SU-DHL-6 (cell line): Measurements from ENCODE around the gene HAGHL.
A peak's percentile ranks its signal among the peaks of the same experiment; 100 is the strongest.

Experiments used
- H2AFZ ChIP-seq: fragments of 200-600 bp; sonication (generic); 2 replicates; pipeline ENCODE4 v1.6.1; 2014; ENCODE audit warnings: low read depth, mild to moderate bottlenecking, moderate library complexity, mixed read lengths, antibody characterized with exemption, low read length; ENCODE audit not compliant: severe bottlenecking
- H3F3A ChIP-seq: fragments of 200-600 bp; shearing (Covaris generic); 2 replicates; pipeline ENCODE4 v1.6.0; 2016; ENCODE audit warnings: antibody characterized with exemption, mild to moderate bottlenecking; ENCODE audit not compliant: insufficient read depth
- H3K27ac ChIP-seq: fragments of 200-600 bp; sonication (generic); 2 replicates; pipeline ENCODE4 v1.5.1; 2016; ENCODE audit warnings: low read depth, mild to moderate bottlenecking, low read length, moderate library complexity, mixed read lengths
- H3K27me3 ChIP-seq: fragments of 200-600 bp; sonication (generic), shearing (Covaris generic); 2 replicates; pipeline ENCODE4 v1.6.0; 2014; ENCODE audit warnings: mild to moderate bottlenecking, low read length
- H3K36me3 ChIP-seq: fragments of 200-600 bp; sonication (generic); 2 replicates; pipeline ENCODE4 v1.6.1; 2014; ENCODE audit warnings: mild to moderate bottlenecking, low read length, mixed read lengths
- H3K4me2 ChIP-seq: fragments of 300-600, 200-600 bp; shearing (Covaris generic), sonication (generic); 2 replicates; pipeline ENCODE4 v1.6.0; 2014; ENCODE audit warnings: low read length, low read depth, mild to moderate bottlenecking; ENCODE audit not compliant: poor library complexity, severe bottlenecking
- H3K4me3 ChIP-seq: fragments of 200-600 bp; sonication (generic); 2 replicates; pipeline ENCODE4 v1.5.1; 2014; ENCODE audit warnings: antibody characterized with exemption, low read length, mild to moderate bottlenecking, mixed read lengths; ENCODE audit not compliant: insufficient read depth, poor library complexity, severe bottlenecking
- H3K79me2 ChIP-seq: fragments of 200-600 bp; sonication (generic); 2 replicates; pipeline ENCODE4 v1.6.1; 2014; ENCODE audit warnings: mild to moderate bottlenecking, low read length, moderate library complexity; ENCODE audit not compliant: insufficient read depth
- H3K9ac ChIP-seq: fragments of 200-600 bp; sonication (generic); 2 replicates; pipeline ENCODE4 v1.7.0; 2014; ENCODE audit warnings: mild to moderate bottlenecking, low read length
- H3K9me2 ChIP-seq: fragments of 200-600 bp; sonication (generic); replicated peaks from 2 replicates; pipeline ENCODE4 v1.6.1; 2014; ENCODE audit warnings: low read length; ENCODE audit not compliant: insufficient read depth
- H3K9me3 ChIP-seq: fragments of 200-600 bp; sonication (generic); 2 replicates; pipeline ENCODE4 v1.6.1; 2014; ENCODE audit warnings: low read length, mixed read lengths; ENCODE audit not compliant: insufficient read depth
- H4K20me1 ChIP-seq: fragments of 200-600 bp; sonication (generic); 2 replicates; pipeline ENCODE4 v1.6.1; 2014; ENCODE audit warnings: low read depth, mild to moderate bottlenecking, antibody characterized with exemption, low read length, moderate library complexity, mixed read lengths
- EZH2phosphoT487 ChIP-seq: fragments of 200-600 bp; sonication (generic), shearing (Covaris generic); conservative IDR thresholded peaks from 2 replicates; pipeline ENCODE4 v1.6.1; 2018; ENCODE audit warnings: mild to moderate bottlenecking, antibody characterized with exemption, low read length, moderate library complexity, mixed read lengths
- TF ChIP-seq, protein P1 (sequence below): fragments of 200-600 bp; sonication (generic); IDR thresholded peaks from one replicate; pipeline ENCODE4 v1.5.1; 2017; ENCODE audit warnings: antibody characterized with exemption, mild to moderate bottlenecking, low read length, moderate library complexity; ENCODE audit not compliant: insufficient read depth, poor library complexity, severe bottlenecking

Gene HAGHL

GRCh38 chr16:718922-719321 is 8.0 kb upstream of the HAGHL start:
- no peaks in the 10 kb centered on the region; the same call in 1 of the 2 replicates for H4K20me1 ChIP-seq
- H3K27ac ChIP-seq: no peak overlapping the region
- no peak overlapping the region for H3K4me2 ChIP-seq
- no peaks in the 10 kb centered on the region for H3K27me3 ChIP-seq
- H3K36me3 ChIP-seq: no peaks in the 10 kb centered on the region
- 0 out of 2 replicates have a peak, but pooled peaks cover 3% of the 10 kb centered on the region for H3F3A ChIP-seq
- no peak overlapping the region for H2AFZ ChIP-seq
- H3K9me2 ChIP-seq: no peaks in the 10 kb centered on the region
- H3K4me3 ChIP-seq: no peak overlapping the region
- no peaks in the 10 kb centered on the region for H3K9me3 ChIP-seq
- no peak for TF ChIP-seq EZH2phosphoT487
- TF ChIP-seq, protein P1, sequence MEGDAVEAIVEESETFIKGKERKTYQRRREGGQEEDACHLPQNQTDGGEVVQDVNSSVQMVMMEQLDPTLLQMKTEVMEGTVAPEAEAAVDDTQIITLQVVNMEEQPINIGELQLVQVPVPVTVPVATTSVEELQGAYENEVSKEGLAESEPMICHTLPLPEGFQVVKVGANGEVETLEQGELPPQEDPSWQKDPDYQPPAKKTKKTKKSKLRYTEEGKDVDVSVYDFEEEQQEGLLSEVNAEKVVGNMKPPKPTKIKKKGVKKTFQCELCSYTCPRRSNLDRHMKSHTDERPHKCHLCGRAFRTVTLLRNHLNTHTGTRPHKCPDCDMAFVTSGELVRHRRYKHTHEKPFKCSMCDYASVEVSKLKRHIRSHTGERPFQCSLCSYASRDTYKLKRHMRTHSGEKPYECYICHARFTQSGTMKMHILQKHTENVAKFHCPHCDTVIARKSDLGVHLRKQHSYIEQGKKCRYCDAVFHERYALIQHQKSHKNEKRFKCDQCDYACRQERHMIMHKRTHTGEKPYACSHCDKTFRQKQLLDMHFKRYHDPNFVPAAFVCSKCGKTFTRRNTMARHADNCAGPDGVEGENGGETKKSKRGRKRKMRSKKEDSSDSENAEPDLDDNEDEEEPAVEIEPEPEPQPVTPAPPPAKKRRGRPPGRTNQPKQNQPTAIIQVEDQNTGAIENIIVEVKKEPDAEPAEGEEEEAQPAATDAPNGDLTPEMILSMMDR: no peak
- no peaks in the 10 kb centered on the region for H3K79me2 ChIP-seq
- H3K9ac ChIP-seq: no peak overlapping the region

- peak overlapping the region; percentile 99 for H3K9ac ChIP-seq
- no peaks in the 10 kb centered on the region; the same call in 1 of the 2 replicates for H4K20me1 ChIP-seq
- H3K9me2 ChIP-seq: no peaks in the 10 kb centered on the region
- peak overlapping the region; percentile 82 for H3K27ac ChIP-seq
- H3K79me2 ChIP-seq: no peaks in the 10 kb centered on the region
- no peaks in the 10 kb centered on the region for H3K36me3 ChIP-seq
- peak overlapping the region; percentile 80 for H3K4me3 ChIP-seq
- peak overlapping the region; percentile 61 for H3K4me2 ChIP-seq
- H3F3A ChIP-seq: 0 out of 2 replicates have a peak, but pooled peaks cover 3% of the 10 kb centered on the region
- H2AFZ ChIP-seq: no peak overlapping the region
- no peaks in the 10 kb centered on the region for H3K27me3 ChIP-seq
- TF ChIP-seq, protein P1: no peak
- no peak for TF ChIP-seq EZH2phosphoT487
- no peaks in the 10 kb centered on the region for H3K9me3 ChIP-seq
These were observed 7.0 kb upstream of the HAGHL start for GRCh38 chr16:719815-720446.

GRCh38 chr16:720447-720989 is 6.4 kb upstream of the HAGHL start:
- no peaks in the 10 kb centered on the region; the same call in 1 of the 2 replicates for H4K20me1 ChIP-seq
- no peaks in the 10 kb centered on the region for H3K9me3 ChIP-seq
- H3K4me2 ChIP-seq: peak overlapping the region; percentile 61
- H3K79me2 ChIP-seq: no peaks in the 10 kb centered on the region
- H3K9me2 ChIP-seq: no peaks in the 10 kb centered on the region
- H3K36me3 ChIP-seq: no peaks in the 10 kb centered on the region
- TF ChIP-seq, protein P1: peak; percentile 27
- TF ChIP-seq EZH2phosphoT487: no peak
- H3K9ac ChIP-seq: peak overlapping the region; percentile 99
- peak overlapping the region; percentile 82 for H3K27ac ChIP-seq
- 0 out of 2 replicates have a peak, but pooled peaks cover 3% of the 10 kb centered on the region for H3F3A ChIP-seq
- no peaks in the 10 kb centered on the region for H3K27me3 ChIP-seq
- peak overlapping the region; percentile 80 for H3K4me3 ChIP-seq
- peak overlapping the region; percentile 48 for H2AFZ ChIP-seq
